Measurements from ENCODE around the gene CHRNB1. TPM values are rescaled to one million over a fixed set of nuclear protein-coding genes. Genes with fewer than 3 reads are reported as not detected.

The CHRNB1 gene
- total RNA-seq, 1 experiment from 2014 or later = 12.7 TPM

GRCh38 chr17:7440834-7441195, 4.0 kb upstream of the CHRNB1 start:
- no peak overlapping the region for H4K91ac ChIP-seq (ENCODE audit: insufficient read length, low read depth, low read length)
- no peak overlapping the region for H3T11ph ChIP-seq (ENCODE audit: low read length)
- H2AFZ ChIP-seq (ENCODE audit: low read length) = no peak overlapping the region
- H3K23ac ChIP-seq (ENCODE audit: insufficient read length, low read depth, low read length) = no peak overlapping the region
- H2BK20ac ChIP-seq (ENCODE audit: low read depth, low read length, poor library complexity, severe bottlenecking) = no peak overlapping the region
- TF ChIP-seq, protein P1, sequence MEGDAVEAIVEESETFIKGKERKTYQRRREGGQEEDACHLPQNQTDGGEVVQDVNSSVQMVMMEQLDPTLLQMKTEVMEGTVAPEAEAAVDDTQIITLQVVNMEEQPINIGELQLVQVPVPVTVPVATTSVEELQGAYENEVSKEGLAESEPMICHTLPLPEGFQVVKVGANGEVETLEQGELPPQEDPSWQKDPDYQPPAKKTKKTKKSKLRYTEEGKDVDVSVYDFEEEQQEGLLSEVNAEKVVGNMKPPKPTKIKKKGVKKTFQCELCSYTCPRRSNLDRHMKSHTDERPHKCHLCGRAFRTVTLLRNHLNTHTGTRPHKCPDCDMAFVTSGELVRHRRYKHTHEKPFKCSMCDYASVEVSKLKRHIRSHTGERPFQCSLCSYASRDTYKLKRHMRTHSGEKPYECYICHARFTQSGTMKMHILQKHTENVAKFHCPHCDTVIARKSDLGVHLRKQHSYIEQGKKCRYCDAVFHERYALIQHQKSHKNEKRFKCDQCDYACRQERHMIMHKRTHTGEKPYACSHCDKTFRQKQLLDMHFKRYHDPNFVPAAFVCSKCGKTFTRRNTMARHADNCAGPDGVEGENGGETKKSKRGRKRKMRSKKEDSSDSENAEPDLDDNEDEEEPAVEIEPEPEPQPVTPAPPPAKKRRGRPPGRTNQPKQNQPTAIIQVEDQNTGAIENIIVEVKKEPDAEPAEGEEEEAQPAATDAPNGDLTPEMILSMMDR (conservative IDR thresholded peaks at IDR 0.05) = peak; percentile 23; the same call in 1 of the 3 replicates
- no peak overlapping the region for H2BK5ac ChIP-seq (ENCODE audit: insufficient read length, low read length)
- no peak overlapping the region for H4K5ac ChIP-seq (ENCODE audit: insufficient read length, low read depth, low read length)
- DNase-seq = peak; percentile 79
- H3K4ac ChIP-seq (ENCODE audit: low read depth, low read length) = no peak overlapping the region
- Mint-ChIP-seq H3K9me3 (no peaks in the 10 kb centered on the region; a peak in 1 of 5 replicates), H3K4me3 (peak overlapping the region; percentile 93 to 98), H3K27ac (peak overlapping the region; percentile 67 to 99 (median 97); a peak in 6 of 7 replicates), H3K27me3 (ENCODE audit: low read depth) (peaks cover 32% of the 10 kb centered on the region), H3K4me1 (peaks cover 41 to 49% of the 10 kb centered on the region in 2 experiments), H3K36me3 (ENCODE audit: insufficient read depth in 1 of 3, low read depth in 3 of 3) (peaks cover 0 to 13% (median 2%) of the 10 kb centered on the region in 3 experiments; a peak in 3 of 7 replicates)
- no CpG with 5 or more reads among the region's 12 CpGs for WGBS (ENCODE audit: extremely low coverage, insufficient read length, low lambda C conversion rate)
- H3K79me2 ChIP-seq (ENCODE audit: insufficient read depth, low read length) = no peaks in the 10 kb centered on the region
- H2BK15ac ChIP-seq (ENCODE audit: low read depth, low read length) = no peak overlapping the region
- no peaks in the 10 kb centered on the region; the same call in 1 of the 2 replicates for H3K4me1 ChIP-seq (ENCODE audit: insufficient read depth, low read length)
- no peaks in the 10 kb centered on the region for H3K79me1 ChIP-seq (ENCODE audit: insufficient read depth, low read depth, low read length, poor library complexity, severe bottlenecking)
- H3K9ac ChIP-seq (ENCODE audit: extremely low read depth, insufficient read length, low read length) = no peak overlapping the region
- no peak overlapping the region for H3K18ac ChIP-seq (ENCODE audit: insufficient read length, low read depth, low read length)
- H2BK12ac ChIP-seq (ENCODE audit: insufficient read length, low read depth, low read length) = no peak overlapping the region
- H4K20me1 ChIP-seq (ENCODE audit: control insufficient read depth, insufficient read depth, insufficient read length) = no peaks in the 10 kb centered on the region
- H2AK5ac ChIP-seq (ENCODE audit: insufficient read length, low read length) = no peak overlapping the region
- H3K9me3 ChIP-seq (ENCODE audit: control insufficient read depth, low read depth, low read length) = no peaks in the 10 kb centered on the region
- H4K8ac ChIP-seq (replicated peaks; ENCODE audit: insufficient read length, low read depth, low read length) = no peak overlapping the region
- no peak overlapping the region for H3K56ac ChIP-seq (ENCODE audit: insufficient read length, low read depth, low read length)
- H3K27ac ChIP-seq (ENCODE audit: insufficient read length, low read depth, low read length) = no peak overlapping the region
- no peak overlapping the region; the same call in 1 of the 2 replicates for H3K14ac ChIP-seq (ENCODE audit: insufficient read depth, low read length)
- peaks cover 7% of the 10 kb centered on the region for H3K27me3 ChIP-seq (ENCODE audit: insufficient read depth, low read length)
- H3K23me2 ChIP-seq (ENCODE audit: insufficient read length, low read depth, low read length, poor library complexity, severe bottlenecking) = peaks cover 32% of the 10 kb centered on the region
- peak overlapping the region; percentile 60 for H3K4me2 ChIP-seq (ENCODE audit: insufficient read depth, insufficient read length, low read length)
- H2BK120ac ChIP-seq (ENCODE audit: low read depth, low read length, poor library complexity, severe bottlenecking) = no peak overlapping the region
